GM21526 (cell line): ENCODE measurements around the gene SUPT3H.
"Not testable (repeated sequence)": the region's sequence is repeated elsewhere in the genome, so short reads cannot be mapped to it uniquely, and the experiment has no call there.

Experiments used
- ATAC-seq: cut with Tn5 transposase; IDR thresholded peaks from one replicate; pipeline ENCODE4 v1.9.1; 2021; ENCODE audit warnings: moderate library complexity; ENCODE audit not compliant: unreplicated experiment, low FRiP score

SUPT3H gene

DNA sequence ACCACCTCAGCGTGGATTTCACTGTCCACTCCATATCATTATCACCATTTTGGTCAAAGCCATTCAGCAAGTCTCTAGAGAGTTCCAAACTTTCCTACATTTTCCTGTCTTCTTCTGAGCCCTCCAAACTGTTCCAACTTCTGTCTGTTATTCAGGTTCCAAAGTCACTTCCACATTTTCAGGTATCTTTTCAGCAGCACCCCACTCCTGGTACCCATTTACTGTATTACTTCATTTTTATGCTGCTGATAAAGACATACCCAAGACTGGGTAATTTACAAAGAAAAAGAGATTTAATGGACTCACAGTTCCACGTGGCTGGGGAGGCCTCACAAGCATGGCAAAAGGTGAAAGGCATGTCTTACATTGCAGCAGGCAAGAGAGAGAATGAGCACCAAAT lies 512.5 kb downstream of the SUPT3H start:
- not testable (repeated sequence) for ATAC-seq

DNA sequence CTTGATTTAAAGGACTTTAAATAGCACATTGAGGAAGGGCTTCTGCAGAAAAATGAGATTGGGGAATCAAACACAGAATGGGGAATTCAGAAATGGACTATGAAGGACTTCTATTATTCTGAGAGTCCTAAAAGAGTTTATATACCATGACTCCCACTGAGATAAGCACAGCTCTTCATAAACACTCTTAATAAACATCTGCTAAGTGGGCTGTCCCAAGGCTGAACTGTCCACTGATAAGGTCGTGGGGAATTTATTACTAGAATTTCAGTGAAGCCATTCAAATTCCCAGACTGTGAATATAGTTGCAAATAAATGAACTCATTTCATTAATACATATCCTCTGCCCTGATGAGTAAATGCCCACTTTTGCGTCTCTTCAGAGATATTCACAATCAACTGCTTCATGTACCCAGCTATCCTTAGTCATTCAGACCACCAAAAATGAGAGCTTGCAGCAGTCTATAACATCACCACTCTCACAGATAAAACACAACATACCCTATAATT lies 517.8 kb downstream of the SUPT3H start:
- ATAC-seq: no peak

DNA sequence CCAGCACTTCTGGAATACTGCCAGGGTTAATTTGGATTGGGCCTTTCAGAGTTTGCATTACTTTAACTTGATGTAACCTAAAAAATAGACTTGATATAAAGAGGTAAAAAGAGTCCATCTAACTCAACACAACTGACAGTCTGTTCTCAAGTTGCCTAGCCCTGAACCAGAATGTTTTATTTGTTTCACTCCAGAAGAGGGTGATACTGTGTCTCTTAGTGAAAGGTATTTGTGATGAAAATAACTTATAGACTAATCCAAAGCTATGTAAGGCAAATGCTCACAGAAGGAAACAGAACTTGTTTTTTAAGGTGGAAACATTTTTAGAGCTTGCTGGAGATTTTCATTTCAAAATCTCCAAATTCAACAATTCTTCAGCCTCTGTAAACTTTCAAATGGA lies 518.7 kb downstream of the SUPT3H start:
- no peak for ATAC-seq

- no peak for ATAC-seq
Measured at GRCh38 chr6:44856479-44856878, 521.3 kb downstream of the SUPT3H start.

DNA sequence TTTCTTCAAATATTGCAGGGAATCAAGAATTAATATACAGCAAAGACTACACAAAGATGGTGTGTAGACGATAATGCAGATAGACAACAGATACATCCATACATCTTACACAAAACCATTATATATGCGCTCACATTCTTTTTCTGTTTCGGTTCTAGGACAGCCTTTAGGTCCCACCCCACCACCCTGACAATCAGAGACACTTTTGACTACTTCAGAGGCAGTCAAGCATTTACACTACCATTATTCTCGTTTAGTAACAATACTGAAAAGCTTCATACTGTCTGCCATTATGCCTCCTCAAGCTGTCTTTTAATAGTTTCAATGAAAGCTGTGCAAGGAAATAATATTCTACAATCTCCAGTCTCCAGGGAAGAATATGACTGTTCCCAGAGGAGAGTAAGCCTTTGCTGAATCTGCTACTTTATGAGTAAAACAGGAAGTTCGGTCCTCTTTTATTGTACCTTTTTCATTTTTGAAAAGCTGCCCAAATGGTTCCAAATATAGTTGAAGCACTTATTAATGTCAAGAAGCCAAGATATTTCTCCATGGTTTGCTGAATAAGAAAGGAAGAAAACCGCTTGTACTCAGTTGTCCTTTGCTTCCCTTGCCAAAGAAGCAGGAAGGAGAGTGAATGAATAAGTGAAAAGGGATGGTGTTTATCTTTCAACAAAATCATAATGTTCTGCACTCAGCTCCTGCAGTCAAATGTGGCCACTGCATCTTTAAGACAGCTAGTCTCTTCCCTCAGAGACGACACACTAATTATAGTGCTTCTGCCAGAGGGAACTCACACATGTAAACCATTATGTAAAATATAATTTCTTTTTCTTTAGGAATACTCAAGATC lies 521.9 kb downstream of the SUPT3H start:
- no peak for ATAC-seq

GRCh38 chr6:44854712-44855443 lies 522.9 kb downstream of the SUPT3H start:
- ATAC-seq: no peak

- ATAC-seq: no peak
Measured at GRCh38 chr6:44851176-44851575, 526.6 kb downstream of the SUPT3H start.

DNA sequence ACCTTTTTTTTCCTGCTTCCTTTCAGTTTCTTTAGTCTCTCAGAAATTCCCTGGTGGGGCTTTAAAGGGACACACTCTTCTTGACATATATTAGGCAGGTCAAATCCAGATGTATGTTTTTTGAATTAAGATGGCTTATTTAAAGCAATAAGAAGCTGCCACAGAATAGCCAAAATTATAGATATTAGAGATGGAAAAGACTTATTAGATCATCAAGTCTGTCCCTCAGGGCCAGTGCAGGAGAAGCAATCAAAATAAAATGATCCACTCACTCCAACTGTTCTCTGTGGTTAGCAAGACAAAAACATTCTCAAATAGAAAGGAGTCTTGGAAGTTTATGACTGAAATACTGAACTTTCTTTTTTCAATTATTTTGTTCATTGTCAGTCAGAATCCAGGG lies 527.4 kb downstream of the SUPT3H start:
- ATAC-seq: no peak

DNA sequence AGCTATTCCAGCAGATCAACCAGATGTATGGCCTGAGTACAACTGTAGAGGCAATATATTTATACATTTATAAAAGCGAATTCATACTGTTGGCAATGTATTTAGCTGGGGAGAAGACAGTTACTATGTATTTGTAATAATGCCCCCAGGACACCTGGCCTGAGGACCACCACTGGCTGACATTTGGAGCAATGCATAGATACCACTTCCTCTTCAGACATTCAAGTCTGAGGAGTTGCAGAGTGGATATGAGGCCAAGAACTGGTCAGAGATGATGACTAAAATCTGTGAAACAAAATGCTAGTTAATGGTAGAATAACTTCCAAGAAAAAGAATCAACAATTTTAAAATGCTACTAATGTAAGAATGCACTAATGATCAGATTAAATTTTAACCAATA lies 527.9 kb downstream of the SUPT3H start:
- no peak for ATAC-seq

GRCh38 chr6:44843734-44844133 lies 534.0 kb downstream of the SUPT3H start:
- no peak for ATAC-seq

GRCh38 chr6:44842616-44843015 lies 535.1 kb downstream of the SUPT3H start:
- ATAC-seq: no peak

GRCh38 chr6:44841829-44842228 lies 535.9 kb downstream of the SUPT3H start:
- ATAC-seq: no peak

DNA sequence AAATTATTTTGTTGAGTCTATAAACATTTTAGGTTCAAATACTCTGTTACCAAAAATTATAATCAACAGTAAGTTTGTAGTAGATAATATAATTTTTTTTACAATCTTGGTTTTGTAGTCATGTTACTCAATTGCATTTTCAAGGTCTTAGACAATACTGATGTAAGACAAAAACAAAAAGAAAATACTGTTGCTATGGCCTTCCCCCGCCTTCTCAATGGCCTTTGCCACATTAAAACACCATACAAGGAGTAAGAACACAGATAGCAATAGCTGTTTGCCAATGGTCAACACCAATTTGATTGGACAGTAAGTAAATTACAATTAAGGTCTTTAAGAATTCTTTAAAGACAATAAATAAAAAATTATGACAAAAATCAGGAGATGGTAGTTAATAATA lies 540.0 kb downstream of the SUPT3H start:
- ATAC-seq: no peak

DNA sequence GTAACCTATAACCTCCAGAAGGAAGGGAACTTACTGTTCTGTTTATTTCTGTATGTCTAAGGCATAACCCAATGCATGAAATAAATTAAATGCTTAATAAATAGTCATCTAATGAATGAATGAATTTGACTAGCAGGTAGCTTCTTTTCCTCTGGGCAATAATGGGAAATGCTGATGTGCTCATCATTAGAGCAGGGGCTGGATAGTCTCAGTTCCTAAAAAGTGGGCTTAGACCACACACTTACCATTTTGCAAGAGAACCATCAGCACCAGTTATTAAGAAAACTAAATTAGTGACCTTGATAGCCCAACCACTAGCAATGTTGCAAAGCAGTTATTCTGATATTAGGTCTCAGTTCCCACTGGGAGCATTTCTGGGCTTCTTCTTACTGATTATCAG lies 540.5 kb downstream of the SUPT3H start:
- no peak for ATAC-seq

- no peak for ATAC-seq
Measured at GRCh38 chr6:44833248-44833647, 544.5 kb downstream of the SUPT3H start.

GRCh38 chr6:44831002-44831610 lies 546.6 kb downstream of the SUPT3H start:
- no peak for ATAC-seq

DNA sequence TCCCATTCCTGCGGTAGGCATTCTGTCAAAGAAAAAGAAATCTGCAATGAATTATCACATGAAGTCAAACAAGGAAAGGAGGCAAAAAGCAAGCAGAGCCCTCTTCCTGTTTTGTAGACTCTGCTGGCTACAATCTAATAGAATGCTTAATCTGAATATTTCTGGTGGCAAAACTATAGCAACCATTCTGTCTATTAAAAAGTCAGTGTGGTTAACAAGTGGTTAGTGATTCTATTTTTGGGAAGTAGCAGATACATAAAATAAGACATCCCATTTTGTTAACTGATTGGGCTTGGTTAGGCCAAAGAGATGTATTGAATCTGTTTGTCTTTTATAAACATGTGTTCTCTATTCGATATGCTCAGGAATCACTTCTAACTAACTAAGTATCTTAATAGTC lies 547.9 kb downstream of the SUPT3H start:
- ATAC-seq: no peak

DNA sequence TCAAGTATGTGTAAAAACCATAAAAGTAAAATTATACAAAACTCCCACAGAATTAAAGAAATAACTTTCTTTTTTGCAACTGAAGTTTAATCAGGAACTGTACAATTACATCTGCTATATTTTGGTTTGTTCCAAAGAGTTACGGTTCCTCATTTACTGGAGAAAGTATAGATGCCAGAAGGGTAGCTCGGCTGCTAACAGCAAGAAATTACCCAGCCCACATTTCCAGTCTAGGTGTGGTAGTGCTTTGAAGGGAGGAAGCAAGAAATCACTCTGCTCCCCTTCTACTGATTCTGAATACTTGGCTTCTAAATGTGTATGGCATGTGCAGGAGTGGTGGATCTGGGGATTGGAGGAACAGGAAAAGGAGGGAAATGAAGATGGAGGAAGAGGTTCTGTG lies 549.0 kb downstream of the SUPT3H start:
- no peak for ATAC-seq

GRCh38 chr6:44826025-44826676 lies 551.6 kb downstream of the SUPT3H start:
- ATAC-seq: no peak

GRCh38 chr6:44825273-44825672 lies 552.5 kb downstream of the SUPT3H start:
- ATAC-seq: no peak

GRCh38 chr6:44824567-44824966 lies 553.2 kb downstream of the SUPT3H start:
- no peak for ATAC-seq
